NCI-H2196 (cell line): ENCODE results near the gene SORBS1.
"Not testable (repeated sequence)": the region's sequence is repeated elsewhere in the genome, so short reads cannot be mapped to it uniquely, and the experiment has no call there.

Experiments
- DNase-seq: peaks from one replicate; lab custom pipeline; 2025; ENCODE audit not compliant: unreplicated experiment; lab: John Stamatoyannopoulos, UW

SORBS1 gene

DNA sequence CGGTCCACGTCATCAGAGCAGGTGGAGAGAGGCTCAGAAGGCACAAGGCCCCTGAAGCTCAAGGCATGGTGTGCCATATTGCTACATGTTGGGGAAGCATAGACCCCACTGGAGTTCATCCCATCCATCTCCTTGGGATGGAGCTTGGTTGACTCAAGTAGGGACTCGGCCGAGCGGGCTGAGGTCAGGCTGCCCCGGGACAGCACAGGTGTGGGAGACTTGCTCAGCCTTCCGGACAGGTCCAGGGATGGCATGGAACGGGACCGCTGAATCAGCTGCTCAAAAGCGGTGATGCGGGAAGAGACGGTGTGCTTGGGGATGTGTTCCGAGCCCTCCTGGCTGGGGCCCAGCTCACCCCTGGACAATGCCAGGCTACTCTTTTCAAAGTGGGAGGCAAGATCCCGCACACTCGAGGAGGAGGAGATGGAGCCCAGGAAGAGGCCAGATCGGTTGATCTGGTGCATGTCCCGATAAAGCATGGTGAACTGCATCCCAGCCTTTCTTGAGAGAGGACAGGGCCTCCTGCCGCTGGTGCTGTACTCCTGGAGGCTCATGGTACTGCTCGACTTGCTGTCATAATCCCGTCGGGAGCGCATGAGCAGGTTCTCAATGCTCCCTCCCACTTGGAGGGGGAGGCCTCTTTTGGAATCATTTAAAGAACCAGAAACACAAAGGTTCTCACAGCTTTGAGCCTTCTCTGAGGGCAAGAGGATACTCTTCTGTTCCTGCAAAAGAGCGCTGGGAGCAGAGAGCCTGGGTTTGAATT, 204.8 kb downstream of the SORBS1 start:
- DNase-seq, result no peak

DNA sequence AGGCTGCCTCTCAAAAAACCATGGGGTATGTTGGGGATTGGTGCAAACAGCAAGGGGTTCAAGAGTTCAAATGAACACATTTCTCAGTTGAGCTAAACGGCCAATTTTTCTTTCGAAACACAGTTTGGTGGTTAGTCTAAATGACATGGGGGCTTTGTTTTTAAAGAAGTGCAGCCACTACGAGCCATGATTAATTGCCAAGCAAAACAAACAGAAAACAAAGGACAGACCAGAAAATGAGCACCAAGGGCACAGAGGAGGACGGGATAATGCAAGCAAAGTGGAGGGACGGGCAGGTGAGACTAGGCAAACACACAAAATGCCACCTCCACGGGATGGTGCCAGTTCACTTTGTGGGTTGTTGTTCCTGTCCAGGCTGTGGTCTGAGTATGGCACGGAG, 205.9 kb downstream of the SORBS1 start:
- DNase-seq, result no peak

GRCh38 chr10:95354110-95354509, 207.1 kb downstream of the SORBS1 start:
- DNase-seq, result no peak

- no peak for DNase-seq
Measured at GRCh38 chr10:95353123-95353522, 208.0 kb downstream of the SORBS1 start.

- no peak for DNase-seq
Measured at GRCh38 chr10:95352684-95353083, 208.5 kb downstream of the SORBS1 start.

- DNase-seq, result no peak
Measured at GRCh38 chr10:95350830-95351228, 210.3 kb downstream of the SORBS1 start.

DNA sequence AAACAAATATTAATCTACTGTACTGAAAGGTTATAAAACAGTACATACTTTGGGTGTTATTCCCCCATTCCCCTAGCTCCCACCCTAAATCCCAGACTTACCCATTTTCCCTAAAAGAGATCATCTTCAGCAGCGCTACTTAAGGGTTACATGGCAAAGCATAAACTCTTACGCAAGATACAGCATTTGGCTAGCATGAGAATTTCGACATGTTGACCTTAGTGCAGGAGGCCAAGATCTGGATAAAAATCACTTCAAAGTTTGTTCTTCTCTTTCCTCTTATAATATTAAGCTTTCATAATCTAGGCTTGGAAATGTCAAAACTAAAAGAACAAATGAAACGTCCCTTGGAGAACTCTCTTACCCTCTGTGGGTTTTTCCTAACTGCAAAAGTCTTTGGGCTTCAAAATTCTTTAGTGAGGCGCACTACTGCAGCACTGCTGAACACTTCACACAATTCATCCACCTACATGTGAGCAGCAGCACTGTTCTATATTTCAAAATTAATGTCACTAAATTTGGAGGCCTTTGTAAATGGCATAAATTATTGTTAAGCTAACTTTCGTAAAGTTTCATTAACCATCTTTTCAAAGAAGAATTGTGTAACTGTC, 210.8 kb downstream of the SORBS1 start:
- no peak for DNase-seq

DNA sequence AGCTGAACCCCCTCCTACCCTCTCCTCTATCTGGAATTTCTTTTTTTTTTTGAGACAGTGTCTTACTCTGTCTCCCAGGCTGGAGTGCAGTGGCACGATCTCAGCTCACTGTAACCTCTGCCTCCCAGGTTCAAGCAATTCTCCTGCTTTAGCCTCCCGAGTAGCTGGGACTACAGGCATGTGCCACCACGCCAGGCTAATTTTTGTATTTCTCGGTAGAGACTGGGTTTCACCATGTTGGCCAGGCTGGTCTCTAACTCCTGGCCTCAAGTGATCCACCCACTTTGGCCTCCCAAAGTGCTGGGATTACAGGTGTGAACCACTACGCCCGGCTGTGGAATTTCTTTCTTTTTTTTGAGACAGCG, 213.8 kb downstream of the SORBS1 start:
- DNase-seq, result not testable (repeated sequence)

DNA sequence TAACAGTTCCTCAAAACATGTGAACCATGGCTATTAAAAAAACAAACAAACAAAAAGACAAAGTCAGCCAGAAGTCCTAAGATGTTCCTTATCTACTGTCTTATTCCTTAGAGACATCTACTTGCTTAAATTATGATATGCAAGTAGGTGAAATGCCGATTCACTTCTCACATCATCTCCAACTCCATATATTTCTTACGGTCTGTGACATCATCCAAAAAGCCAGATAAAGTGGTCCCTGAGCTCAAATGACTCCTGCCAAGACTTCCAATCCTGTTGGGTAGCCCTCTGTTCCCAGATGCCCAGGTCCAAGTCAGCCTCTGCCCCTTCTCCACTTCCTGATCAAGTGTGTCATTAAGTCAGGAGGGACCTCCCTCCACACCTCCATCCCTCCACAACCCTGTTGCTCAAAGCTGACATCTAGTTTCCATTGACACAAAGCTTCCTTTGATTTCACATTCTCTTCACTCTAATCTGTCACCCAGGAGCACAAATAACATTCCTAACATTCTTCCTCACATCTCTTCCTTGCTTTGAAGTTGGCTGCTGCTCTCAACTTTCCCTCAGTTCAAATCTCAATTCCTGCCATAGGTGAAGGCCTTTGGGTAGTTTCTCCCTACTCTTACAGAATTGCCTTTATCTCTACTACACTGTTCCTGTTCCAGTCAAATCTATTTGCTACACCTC, 214.3 kb downstream of the SORBS1 start:
- no peak for DNase-seq

DNA sequence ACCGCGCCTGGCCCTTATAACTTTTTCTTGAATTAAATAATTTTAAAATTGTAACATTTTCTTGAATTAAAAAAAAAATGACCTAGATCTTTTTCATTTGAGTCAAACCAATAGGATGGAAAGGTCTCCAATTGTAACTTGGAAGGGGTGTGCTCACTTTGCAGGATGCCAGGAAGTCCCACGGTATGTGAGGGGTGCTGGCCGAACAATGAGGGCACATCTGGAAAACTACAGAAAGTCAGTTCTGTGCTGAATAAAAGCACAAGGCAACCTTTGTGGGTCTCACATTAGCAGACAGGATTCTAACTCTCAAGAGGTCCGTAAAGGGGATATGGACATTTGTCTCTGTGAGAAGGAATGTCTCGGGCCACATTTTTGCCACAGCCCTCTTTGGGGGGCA, 217.6 kb downstream of the SORBS1 start:
- no peak for DNase-seq

DNA sequence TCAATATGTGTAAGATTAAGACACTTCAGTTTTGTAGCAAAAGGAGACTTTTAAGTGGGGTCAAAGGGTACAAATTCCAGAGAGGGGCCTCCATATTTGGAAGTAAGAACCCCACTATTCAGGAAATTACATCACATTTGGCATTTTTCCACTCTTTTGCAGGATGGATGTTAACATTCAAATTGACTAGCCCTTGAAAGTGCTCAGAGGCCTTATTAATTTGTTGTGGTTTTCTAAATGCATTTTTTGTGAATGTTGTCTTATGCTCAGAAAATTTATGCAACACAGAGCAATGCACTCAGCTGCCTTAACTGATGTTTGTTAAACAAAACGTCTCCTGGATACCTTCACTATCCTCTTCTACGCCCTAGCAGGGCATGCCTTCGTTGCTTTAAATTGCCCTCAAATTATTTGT, 219.4 kb downstream of the SORBS1 start:
- DNase-seq, result no peak

DNA sequence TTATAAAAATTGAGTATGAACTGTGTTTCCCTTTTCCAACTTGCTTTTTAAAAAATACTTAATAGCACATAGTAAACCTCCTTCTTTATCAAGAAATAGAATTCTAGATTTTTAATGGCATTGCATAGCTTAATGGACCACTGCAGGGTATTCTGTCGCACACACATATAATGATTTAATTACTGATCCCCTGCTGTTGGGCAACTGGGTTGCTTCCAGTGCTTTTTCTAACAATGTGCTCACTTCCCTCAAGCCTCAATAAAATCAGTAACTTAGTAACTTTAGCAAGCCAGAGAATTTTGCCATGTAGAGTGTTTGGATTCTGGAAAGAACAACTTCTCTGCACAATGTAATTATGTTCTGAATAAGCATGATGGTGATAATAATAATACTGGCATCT, 221.3 kb downstream of the SORBS1 start:
- DNase-seq, result no peak

- DNase-seq, result no peak
Measured at GRCh38 chr10:95337423-95338160, 223.6 kb downstream of the SORBS1 start.

DNA sequence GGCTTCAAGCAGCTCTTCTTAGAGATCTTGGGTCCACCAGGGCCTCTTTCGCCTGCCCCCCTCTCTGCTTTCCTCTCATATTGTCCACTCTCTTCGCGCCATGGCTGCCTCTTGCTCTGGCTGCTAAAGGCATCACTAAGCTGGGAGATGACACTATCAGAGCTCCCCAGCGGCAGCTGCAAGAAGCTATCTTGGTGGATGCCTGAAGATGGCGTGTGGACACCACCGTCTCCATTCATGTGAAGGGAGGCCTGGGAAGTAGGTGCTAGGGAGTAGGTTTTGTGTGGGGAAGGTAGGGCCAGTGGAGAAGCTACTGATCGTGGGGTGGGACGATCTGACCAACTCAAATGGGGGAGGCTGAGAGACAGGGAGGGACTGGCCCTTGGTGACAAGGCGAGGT, 224.5 kb downstream of the SORBS1 start:
- no peak for DNase-seq

GRCh38 chr10:95335933-95336699, 225.1 kb downstream of the SORBS1 start:
- no peak for DNase-seq

DNA sequence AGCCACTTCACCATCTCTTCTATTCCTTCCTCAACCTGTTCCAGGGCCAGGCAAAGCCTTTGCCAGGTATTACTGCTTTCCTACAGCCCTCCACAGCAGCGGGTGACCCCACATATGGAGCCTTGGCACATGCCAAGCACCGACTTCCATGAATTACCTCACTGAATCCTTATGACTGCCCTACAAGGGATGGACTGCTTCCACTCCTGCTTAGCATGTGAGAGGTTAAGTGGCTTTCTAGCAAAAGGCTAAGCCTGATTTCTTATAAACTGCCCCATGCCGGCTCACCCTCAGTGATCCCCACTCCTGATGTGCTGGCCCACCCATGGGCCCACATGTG, 226.4 kb downstream of the SORBS1 start:
- DNase-seq, result no peak

GRCh38 chr10:95333997-95334804, 227.0 kb downstream of the SORBS1 start:
- DNase-seq, result no peak

- no peak for DNase-seq
Measured at GRCh38 chr10:95332666-95333249, 228.4 kb downstream of the SORBS1 start.

GRCh38 chr10:95331596-95332130, 229.5 kb downstream of the SORBS1 start:
- DNase-seq, result no peak
